Rectal smooth muscle tissue (tissue), 1 donor: ENCODE data around the gene PIK3C3.

ENCODE experiments used
- H3K27ac ChIP-seq: one replicate; pipeline ENCODE4 v1.7.0; 2013; ENCODE audit warnings: low read depth, low read length, inconsistent platforms
- H3K27me3 ChIP-seq: one replicate; pipeline ENCODE4 v1.7.0; 2013; ENCODE audit warnings: low read length; ENCODE audit not compliant: control insufficient read depth, insufficient read depth
- H3K36me3 ChIP-seq: one replicate; pipeline ENCODE4 v1.7.0; 2013; ENCODE audit warnings: low read length; ENCODE audit not compliant: control insufficient read depth, insufficient read depth
- H3K4me1 ChIP-seq: one replicate; pipeline ENCODE4 v1.7.0; 2013; ENCODE audit warnings: low read length; ENCODE audit not compliant: control insufficient read depth, insufficient read depth
- H3K4me3 ChIP-seq: one replicate; pipeline ENCODE4 v1.7.0; 2013; ENCODE audit warnings: low read length
- H3K9ac ChIP-seq: one replicate; pipeline ENCODE4 v1.7.0; 2013; ENCODE audit warnings: low read length

The PIK3C3 gene

DNA sequence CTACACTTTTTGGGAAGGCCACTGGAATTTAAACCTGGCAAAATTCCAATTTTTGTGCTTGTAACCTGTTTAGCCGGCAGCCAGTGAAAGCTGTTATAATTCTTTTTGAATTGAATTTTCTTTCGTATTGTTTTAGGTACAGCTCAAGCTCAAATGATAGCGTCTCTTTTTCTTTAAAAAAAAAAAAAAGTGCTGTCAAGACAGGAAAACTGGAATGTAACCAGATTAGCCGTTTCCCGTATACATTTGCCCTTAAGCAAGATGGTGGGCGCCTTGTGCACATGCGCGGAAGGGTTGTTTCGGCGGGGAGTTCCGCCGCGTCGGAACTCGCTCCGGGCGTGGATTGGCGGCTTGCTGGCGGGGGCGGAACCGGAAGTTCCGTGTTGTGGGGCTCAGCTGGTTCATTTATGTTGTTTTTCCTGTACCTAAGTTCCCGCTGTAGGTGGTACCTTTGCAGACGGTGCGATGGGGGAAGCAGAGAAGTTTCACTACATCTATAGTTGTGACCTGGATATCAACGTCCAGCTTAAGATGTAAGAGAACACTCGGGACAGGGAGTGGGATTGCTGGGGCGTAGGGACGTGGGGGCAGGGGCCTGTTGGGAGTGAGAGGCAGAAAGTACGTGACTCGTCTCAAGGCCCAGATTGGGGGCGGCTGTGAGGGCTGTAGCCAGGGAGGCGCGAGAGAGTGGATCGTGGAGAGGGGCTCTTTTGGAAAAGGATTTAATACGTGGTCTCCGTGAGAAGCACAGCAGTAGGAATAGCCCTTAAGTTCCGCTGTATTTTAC, at the start of gene PIK3C3:
Gene PIK3C3, plus strand, starts transcription at position 408 of the 787 bp plus-strand sequence. Its CDS starts 58 bp downstream, at position 466.
- H3K9ac ChIP-seq = peak within 1 kb of the TSS; percentile 79
- H3K27me3 ChIP-seq = no peaks in the 10 kb centered on the region
- no peaks in the 10 kb centered on the region for H3K36me3 ChIP-seq
- peaks cover 4% of the 10 kb centered on the region for H3K4me1 ChIP-seq
- H3K27ac ChIP-seq = peak within 1 kb of the TSS; percentile 67
- peak within 1 kb of the TSS; percentile 94 for H3K4me3 ChIP-seq

DNA sequence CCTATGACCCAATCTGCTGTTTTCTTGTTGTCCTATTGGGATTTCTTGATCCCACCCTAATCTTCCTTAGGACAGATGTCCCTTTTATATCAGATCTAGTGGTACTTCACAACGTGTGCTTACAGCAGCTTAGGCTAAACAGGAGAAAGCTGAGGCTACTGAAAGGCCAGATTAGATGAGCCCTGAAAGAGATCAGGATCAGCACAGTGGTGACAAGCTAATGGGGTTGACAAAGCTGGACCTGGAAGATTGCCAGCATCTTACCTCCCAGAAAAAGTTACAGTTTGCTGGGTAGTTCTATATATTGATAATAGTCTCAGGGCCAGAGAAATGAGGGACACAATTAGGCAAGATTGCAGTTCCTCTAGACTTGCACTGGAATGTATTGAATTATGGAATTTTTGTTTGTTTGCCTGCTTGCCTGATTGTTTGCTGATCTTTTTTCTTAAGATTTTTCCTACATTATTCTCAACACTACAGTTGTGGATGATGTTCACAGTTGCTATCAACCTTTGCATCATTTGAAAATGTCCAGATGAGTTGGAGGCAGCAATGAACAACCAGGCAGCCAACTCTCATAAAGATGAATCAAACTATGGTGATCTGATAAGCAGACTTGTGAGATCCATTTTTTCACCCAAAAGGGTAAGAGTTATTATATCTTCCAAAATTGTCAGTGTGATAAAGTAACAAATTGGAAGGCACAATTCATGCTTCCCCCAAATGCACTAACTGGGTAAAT, 49.1 kb upstream of the PIK3C3 start:
- Histone ChIP-seq H3K27ac (no peak overlapping the region), H3K4me3 (no peak overlapping the region), H3K9ac (no peak overlapping the region), H3K4me1 (no peaks in the 10 kb centered on the region), H3K36me3 (no peaks in the 10 kb centered on the region), H3K27me3 (no peaks in the 10 kb centered on the region)

DNA sequence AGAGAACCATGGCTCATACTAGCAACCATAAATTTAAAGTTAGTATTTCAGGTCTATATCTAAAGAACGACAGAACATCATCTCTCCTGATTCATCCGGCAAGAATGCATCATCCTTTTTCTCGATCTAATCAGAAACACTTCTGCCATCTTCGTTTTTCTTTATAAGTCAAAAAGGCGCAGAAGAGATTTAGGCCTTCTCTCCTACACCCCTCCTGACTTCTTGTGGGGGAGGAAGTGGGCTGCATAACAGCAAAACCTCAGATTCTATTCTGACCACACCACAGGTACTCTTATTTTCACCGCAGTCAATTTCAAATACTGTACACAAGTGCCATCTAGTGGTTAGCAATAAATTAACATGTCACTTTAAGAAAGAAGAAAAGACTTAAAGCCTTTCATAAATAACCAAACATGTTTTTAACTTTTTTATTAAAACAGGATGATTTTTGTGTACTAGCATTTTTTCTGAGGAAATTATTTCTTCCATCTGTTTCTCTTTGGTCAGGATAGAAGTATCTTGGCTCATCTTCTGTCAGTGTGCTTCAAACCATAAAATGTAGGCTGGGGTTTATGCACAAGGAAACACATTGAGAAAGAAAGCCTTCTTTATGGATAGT, 48.4 kb upstream of the PIK3C3 start:
- no peak overlapping the region for H3K27ac ChIP-seq
- no peak overlapping the region for H3K9ac ChIP-seq
- H3K27me3 ChIP-seq = no peaks in the 10 kb centered on the region
- H3K36me3 ChIP-seq = no peaks in the 10 kb centered on the region
- H3K4me3 ChIP-seq = no peak overlapping the region
- no peaks in the 10 kb centered on the region for H3K4me1 ChIP-seq

- H3K4me3 ChIP-seq = no peak overlapping the region
These were observed 37.9 kb upstream of the PIK3C3 start for GRCh38 chr18:41917181-41917580.

GRCh38 chr18:41921770-41922169, 33.3 kb upstream of the PIK3C3 start:
- Histone ChIP-seq H3K4me1 (no peaks in the 10 kb centered on the region), H3K9ac (no peak overlapping the region), H3K27me3 (no peaks in the 10 kb centered on the region), H3K36me3 (no peaks in the 10 kb centered on the region), H3K27ac (no peak overlapping the region), H3K4me3 (no peak overlapping the region)

More at GRCh38 chr18:41917181-41917580, 37.9 kb upstream of the PIK3C3 start:
- no peaks in the 10 kb centered on the region for H3K27me3 ChIP-seq
- no peak overlapping the region for H3K9ac ChIP-seq
- H3K4me1 ChIP-seq = no peaks in the 10 kb centered on the region
- H3K36me3 ChIP-seq = no peaks in the 10 kb centered on the region
- no peak overlapping the region for H3K27ac ChIP-seq

DNA sequence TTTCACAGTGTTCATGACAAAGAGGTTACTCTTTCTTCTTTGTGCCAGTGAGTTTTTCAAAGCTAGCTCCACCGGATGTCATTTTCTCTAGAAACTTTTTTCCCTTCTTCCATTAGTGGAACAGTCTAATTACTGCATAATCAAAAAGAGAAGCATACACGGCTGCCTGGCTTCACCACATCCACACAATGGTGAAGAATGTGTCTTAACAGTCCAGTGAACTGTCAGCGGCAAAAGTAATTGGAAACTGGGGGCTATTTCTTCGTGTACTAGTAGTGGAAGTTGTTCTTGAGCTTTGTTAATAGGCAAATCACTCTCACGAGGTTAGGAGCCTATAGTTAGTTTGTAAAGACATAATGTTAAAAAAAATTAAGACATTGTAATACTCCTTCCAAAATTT, 32.9 kb upstream of the PIK3C3 start:
- no peaks in the 10 kb centered on the region for H3K27me3 ChIP-seq
- no peak overlapping the region for H3K9ac ChIP-seq
- H3K4me3 ChIP-seq = no peak overlapping the region
- H3K27ac ChIP-seq = no peak overlapping the region
- H3K4me1 ChIP-seq = no peaks in the 10 kb centered on the region
- H3K36me3 ChIP-seq = no peaks in the 10 kb centered on the region

DNA sequence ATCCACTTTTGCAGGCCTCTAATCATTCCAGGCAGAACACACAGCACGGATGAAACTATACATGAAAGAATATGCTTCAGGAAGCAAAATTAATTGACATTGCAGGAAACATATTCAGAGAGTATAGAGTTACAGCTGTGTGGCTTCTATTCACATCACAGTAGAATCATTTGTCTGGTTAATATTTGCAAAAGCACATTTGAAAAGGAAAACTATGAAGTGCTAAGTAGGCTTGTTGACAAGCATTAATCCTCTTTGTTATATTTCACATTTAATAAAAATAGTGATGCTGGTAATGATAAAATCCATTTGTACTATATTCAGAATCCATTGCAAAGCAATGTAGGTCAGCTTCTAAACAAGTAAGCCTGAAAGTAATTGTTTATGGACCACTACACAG, 32.2 kb upstream of the PIK3C3 start:
- Histone ChIP-seq H3K4me1 (no peaks in the 10 kb centered on the region), H3K36me3 (no peaks in the 10 kb centered on the region), H3K4me3 (no peak overlapping the region), H3K9ac (no peak overlapping the region), H3K27ac (no peak overlapping the region), H3K27me3 (no peaks in the 10 kb centered on the region)

GRCh38 chr18:41923446-41923845, 31.6 kb upstream of the PIK3C3 start:
- no peak overlapping the region for H3K4me3 ChIP-seq
- H3K27me3 ChIP-seq = no peaks in the 10 kb centered on the region
- H3K4me1 ChIP-seq = no peaks in the 10 kb centered on the region
- no peak overlapping the region for H3K27ac ChIP-seq
- no peaks in the 10 kb centered on the region for H3K36me3 ChIP-seq
- H3K9ac ChIP-seq = no peak overlapping the region

DNA sequence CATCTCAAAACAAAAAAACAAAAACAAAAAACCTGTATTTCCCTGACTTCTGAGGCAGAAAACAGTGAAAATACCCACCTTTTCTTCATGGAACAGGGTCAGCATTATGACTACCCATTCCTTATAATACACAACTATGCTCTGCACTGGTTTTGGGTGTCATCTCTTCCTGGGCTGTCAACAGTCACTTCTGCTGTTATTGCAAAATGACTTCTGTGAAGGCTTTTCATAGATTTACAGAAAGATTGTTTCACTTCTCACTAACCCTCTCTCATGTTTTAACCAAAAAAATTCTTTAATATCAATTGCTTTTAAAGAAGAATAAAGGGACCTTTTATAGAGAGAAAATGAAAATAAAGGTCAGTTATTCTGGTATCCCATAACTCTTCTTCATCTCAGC, 26.5 kb upstream of the PIK3C3 start:
- Histone ChIP-seq H3K27me3 (no peaks in the 10 kb centered on the region), H3K4me3 (no peak overlapping the region), H3K36me3 (no peaks in the 10 kb centered on the region), H3K4me1 (no peaks in the 10 kb centered on the region), H3K9ac (no peak overlapping the region), H3K27ac (no peak overlapping the region)

- Histone ChIP-seq H3K9ac (no peak overlapping the region), H3K36me3 (no peaks in the 10 kb centered on the region), H3K4me3 (no peak overlapping the region), H3K27ac (no peak overlapping the region), H3K27me3 (no peaks in the 10 kb centered on the region), H3K4me1 (no peaks in the 10 kb centered on the region)
These were observed 22.1 kb upstream of the PIK3C3 start for GRCh38 chr18:41932899-41933298.

- H3K9ac ChIP-seq = no peak overlapping the region
- H3K27me3 ChIP-seq = no peaks in the 10 kb centered on the region
- no peaks in the 10 kb centered on the region for H3K36me3 ChIP-seq
- no peak overlapping the region for H3K27ac ChIP-seq
- no peak overlapping the region for H3K4me3 ChIP-seq
- no peaks in the 10 kb centered on the region for H3K4me1 ChIP-seq
These were observed 21.3 kb upstream of the PIK3C3 start for GRCh38 chr18:41933778-41934177.

GRCh38 chr18:41936471-41937134, 18.4 kb upstream of the PIK3C3 start:
- Histone ChIP-seq H3K27ac (no peak overlapping the region), H3K36me3 (no peaks in the 10 kb centered on the region), H3K27me3 (no peaks in the 10 kb centered on the region), H3K4me1 (no peaks in the 10 kb centered on the region), H3K4me3 (no peak overlapping the region), H3K9ac (no peak overlapping the region)
